Muscle of arm (tissue), 12 donors: Measurements from ENCODE around the gene ALDH1L1. TPM values are rescaled to one million over a fixed set of nuclear protein-coding genes. Genes with fewer than 3 reads are reported as not detected.

Experiments used
- DNase-seq: peaks from one replicate; pipeline ENCODE4 v3.0.0-alpha.2; 2013
- polyA plus RNA-seq, 12 donors: library from polyadenylated mRNA; unstranded; fragments of 120-200 nt; gene quantifications; one replicate each; pipeline ENCODE4 v1.2.1, GENCODE V29; 2013; ENCODE audit not compliant: insufficient read length in 12 of 12

The ALDH1L1 gene
- polyA plus RNA-seq, 12 donors: 0.11 to 0.63 (median 0.33) TPM; not detected in 2

GRCh38 chr3:126155280-126155640, 25.1 kb downstream of the ALDH1L1 start:
- no peak for DNase-seq

GRCh38 chr3:126154391-126155279, 25.8 kb downstream of the ALDH1L1 start:
- DNase-seq: no peak

GRCh38 chr3:126153695-126154360, 26.6 kb downstream of the ALDH1L1 start:
- DNase-seq: no peak

GRCh38 chr3:126152901-126153694, 27.3 kb downstream of the ALDH1L1 start:
- no peak for DNase-seq

GRCh38 chr3:126152458-126152857, 27.9 kb downstream of the ALDH1L1 start:
- DNase-seq: no peak

- DNase-seq: no peak
Measured at GRCh38 chr3:126151562-126152302, 28.7 kb downstream of the ALDH1L1 start.

- no peak for DNase-seq
Measured at GRCh38 chr3:126149960-126150515, 30.3 kb downstream of the ALDH1L1 start.

GRCh38 chr3:126149256-126149902, 31.0 kb downstream of the ALDH1L1 start:
- no peak for DNase-seq

GRCh38 chr3:126147932-126148683, 32.3 kb downstream of the ALDH1L1 start:
- no peak for DNase-seq

- no peak for DNase-seq
Measured at GRCh38 chr3:126147147-126147931, 33.0 kb downstream of the ALDH1L1 start.

GRCh38 chr3:126146525-126147146, 33.8 kb downstream of the ALDH1L1 start:
- DNase-seq: no peak

- DNase-seq: no peak
Measured at GRCh38 chr3:126146034-126146433, 34.4 kb downstream of the ALDH1L1 start.

- DNase-seq: no peak
Measured at GRCh38 chr3:126142652-126143051, 37.7 kb downstream of the ALDH1L1 start.

GRCh38 chr3:126137490-126138130, 42.8 kb downstream of the ALDH1L1 start:
- no peak for DNase-seq

- no peak for DNase-seq
Measured at GRCh38 chr3:126136428-126137220, 43.8 kb downstream of the ALDH1L1 start.

GRCh38 chr3:126135406-126136076, 44.8 kb downstream of the ALDH1L1 start:
- DNase-seq: no peak

- no peak for DNase-seq
Measured at GRCh38 chr3:126135071-126135405, 45.3 kb downstream of the ALDH1L1 start.
